ENCODE results near the gene PDGFC.

PDGFC gene

DNA sequence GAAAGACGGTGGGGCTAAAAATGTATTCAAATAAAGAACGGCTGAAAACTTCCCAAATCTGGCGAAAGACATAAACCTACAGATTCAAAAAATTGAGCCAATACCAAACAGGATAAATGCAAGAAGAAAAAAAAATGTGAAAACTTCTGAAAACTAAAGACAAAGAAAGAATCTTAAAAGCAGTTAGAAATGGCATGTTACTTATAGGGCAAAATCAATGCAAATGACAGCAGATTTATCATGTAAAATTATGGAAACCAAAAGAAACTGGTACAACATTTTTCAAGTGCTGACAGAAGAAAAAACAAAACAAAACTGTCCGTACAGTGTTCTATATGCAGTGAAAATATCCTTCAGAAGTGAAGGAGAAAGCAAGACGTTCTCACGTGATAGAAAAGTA, 239.0 kb downstream of the PDGFC start:
- DNase-seq = no peak

DNA sequence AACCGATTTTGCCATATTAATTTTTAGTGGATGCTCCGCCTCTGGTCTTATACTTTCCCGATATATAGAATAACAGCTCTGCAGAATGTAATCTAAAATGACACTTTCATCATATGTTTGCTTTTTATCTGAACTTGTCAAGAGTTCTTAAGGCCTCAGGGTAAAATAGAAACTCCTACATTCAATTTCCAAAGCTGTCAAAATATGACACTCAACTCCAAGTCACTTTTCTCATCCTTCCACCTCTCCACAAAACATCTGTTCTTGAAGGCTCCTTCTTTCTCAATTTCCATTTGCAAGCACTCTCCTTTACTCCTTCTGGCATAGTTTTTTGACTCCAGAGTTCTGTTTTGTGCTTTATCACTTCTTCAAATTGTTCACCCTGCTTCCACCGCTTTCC, 242.2 kb downstream of the PDGFC start:
- DNase-seq = no peak

DNA sequence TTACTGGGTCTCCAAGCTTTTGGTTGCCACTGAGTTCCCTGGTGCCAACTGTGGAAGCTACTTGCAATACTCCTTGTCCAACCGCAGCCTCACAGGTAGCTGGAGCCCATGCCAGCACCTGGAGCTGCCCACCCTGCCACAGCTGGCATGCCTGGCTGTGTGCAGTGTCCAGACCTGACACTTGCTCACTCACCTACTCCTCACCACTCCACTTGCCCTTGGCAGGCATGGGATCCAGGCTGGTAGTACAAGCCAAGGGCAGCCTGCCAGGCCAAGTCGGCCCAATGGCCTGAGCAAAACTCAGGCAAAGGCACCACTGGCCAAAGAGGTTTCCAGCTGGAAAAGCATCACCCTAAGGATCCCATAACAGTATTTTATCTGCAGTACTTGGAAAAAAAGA, 246.3 kb downstream of the PDGFC start:
- no peak for DNase-seq

DNA sequence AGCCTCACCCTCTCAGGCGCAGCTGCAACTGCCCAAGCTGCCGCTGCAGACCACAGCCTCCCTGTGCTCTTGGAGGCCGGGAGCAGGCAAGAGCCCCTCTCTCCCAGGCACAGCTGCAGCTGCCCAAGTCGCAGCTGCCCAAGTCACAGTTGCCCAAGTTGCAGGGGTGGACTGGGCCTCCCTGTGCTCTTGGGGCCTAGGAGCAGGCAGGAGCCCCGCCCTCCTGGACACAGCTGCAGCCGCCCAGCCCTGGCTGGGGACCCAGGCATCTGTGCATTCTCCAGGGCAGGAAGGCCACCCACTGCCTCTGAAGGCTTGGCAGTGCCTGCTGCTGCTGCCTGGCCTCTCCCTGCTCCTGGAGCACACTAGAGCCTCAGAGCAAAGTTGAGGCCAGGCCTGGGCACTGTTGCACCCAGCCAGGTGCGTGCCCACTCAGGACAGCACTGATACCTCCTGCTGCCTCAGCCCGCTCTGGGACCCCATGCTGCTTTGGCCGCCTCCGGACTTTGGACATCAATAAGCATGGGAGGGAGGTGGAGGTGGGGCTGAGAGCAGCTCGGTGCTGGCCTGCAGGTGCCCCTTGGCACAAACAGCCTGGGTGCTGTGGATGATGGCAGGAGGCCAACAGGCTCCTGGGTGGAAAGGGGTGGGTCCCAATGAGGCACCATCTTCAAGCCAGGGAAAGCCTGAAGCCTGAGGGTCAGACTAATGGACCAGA, 247.5 kb downstream of the PDGFC start:
- no peak for DNase-seq

DNA sequence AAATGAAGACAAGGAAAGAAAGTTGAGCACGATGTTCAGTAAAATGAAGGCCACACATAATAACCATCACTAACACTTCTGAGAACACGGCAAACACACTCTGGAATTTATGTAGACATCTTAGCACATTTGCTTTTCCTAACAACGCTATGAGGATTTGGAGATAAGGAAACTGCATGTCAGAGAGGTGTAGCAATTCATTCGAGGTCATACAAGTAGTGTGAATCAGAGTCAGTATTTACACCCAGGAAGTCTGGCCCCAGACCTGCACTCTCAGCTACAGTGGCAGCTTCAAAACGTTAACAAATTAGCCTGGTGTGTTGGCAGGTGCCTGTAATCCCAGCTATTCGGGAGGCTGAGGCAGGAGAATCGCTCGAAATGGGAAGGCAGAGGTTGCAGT, 253.4 kb downstream of the PDGFC start:
- no peak for DNase-seq

DNA sequence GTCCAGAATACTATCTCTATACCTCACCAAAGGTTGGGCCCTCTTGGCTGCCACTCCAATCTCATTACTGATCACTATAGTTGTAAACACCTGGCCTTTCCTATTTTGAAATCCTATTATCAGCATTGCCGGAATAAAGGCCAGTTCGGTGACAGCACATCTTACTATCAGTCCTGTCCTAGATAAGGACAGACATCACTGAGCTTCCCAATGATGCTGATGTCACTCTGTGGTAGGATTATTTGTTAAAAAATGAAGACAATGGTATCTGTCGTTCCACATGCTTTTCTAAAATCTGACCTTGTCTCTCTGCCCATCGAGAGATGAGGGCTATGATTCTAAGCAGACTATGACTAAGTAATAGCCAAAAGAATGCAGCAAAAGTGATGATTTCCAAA, 260.4 kb downstream of the PDGFC start:
- DNase-seq = no peak

Data from T-helper 2 cell (primary cell).